Fibroblast of skin of scalp (primary cell): ENCODE data around the gene SSBP2.
"Not testable (repeated sequence)": the region's sequence is repeated elsewhere in the genome, so short reads cannot be mapped to it uniquely, and the experiment has no call there.

ENCODE experiments used
- DNase-seq: peaks from one replicate; pipeline ENCODE4 v3.0.0-alpha.2; 2013

Gene SSBP2

DNA sequence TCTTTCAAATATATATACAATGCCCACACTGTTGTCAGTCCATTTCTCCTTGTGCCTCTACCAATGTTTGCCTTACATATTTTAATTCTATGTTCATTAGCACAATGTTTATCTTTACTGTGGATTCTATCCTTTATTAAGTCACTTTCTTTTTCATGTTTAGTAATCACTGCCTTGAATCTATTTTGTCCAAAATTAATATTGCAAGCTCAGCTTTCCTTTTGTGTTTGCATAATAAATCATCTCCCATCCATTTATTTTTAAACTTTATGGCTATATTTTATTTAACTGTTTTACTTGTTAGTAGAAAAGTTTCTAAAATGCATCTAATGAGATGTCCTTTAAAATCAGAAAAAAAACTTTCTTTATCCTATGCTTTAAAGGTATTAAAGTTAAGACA lies 230.1 kb downstream of the SSBP2 start:
- no peak for DNase-seq

DNA sequence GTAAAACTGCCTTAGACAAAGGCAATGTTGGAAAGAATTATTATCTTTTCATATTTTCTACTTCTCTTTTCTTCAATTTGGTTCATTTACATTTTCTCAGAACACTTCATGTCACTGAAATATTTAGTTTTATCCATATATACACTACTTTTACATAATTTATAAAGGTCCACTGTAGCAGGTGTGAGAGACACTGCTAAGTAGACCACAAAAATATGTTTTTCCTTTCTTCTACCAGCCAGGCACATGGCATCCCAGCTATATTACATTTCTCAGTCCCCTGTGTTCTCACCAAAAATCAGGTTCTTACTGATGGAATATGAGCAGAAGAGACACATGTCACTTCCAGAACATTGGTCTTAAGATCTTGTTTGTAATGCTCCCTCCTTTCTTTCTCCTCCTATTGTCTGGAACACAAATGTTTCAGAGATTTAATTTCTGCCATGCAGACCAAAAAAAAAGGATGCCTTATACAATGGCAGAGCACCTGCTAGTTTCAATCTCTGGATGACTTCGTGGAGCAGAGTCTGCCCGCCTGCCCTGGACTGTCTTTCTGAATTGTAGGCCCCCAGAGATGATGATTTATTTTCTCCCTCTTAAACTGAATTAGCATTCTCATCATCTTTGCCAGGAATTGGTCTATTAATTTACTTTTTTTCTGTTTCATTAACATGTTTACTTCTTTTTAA lies 231.5 kb downstream of the SSBP2 start:
- no peak for DNase-seq

DNA sequence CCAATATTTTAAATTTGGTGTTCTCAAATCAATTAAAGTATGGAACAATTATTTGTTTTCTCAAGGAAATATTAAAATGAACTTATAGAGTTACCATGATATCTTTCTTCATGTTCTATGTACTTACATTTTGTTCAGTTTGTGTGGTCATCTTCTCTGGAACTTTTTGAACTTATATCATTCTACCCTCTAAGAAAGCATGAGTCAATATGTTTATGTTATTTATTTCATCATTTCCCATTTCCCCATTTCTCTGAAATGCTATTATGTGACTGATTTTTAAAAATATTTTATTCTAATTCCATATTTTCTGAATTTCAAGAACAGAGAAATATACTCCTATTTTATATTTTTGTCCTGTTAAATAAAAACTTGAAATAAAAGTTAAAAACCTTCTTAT lies 233.4 kb downstream of the SSBP2 start:
- peak; percentile 22 for DNase-seq

DNA sequence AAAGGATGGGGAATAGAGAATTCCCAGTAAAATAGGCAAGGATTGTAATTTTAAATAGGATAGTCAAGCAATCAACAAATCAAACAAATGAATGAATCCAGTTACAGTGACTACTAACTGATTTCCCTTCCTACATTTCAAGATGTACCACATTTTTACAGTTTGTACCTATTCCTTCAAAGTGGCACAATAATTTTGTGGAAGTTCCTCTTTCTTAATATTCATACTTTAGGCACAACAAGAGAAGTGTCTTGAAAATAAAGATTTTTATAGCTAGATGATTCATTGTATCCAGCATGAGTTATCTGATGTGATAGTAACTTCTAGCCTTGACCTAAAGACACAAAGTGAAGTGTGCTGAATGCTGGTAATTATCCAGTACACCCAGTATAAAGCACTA lies 234.8 kb downstream of the SSBP2 start:
- no peak for DNase-seq

DNA sequence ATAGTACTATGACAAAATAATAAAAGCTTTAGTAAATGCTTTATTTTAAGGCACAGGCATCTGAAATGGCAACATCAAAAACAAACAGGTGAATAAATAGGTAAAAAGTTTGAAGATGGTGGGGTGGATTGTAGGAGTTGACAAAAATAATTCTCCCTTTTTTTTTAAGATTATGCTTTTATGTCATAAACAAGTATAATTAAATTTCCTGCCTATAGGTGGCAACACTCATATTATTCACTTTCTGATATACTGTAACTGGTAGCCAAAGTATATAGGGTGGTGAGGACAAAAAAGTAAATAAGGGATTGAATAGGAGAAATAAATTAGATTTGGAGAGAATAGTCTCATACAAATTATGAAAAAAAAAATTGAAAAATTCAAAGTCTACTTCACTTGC lies 236.9 kb downstream of the SSBP2 start:
- peak; percentile 27 for DNase-seq

DNA sequence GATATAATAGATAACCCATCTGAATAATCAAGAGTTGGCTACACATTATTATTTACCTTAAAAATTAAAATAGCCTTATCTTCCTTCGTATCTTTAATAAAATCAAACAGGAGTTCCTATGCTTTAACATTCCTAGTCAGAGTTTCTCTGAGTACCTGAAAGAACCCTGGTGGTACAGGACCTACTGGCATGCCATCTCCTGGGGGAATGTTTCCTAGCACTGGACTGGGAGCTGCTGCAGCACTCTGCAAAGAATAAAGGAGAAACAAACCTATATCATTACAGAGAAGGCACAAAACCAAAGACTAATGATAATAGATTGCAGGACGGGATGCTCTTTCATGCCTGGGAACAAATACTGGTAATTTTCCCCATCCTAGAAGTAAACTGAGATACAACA lies 237.4 kb downstream of the SSBP2 start:
- no peak for DNase-seq

DNA sequence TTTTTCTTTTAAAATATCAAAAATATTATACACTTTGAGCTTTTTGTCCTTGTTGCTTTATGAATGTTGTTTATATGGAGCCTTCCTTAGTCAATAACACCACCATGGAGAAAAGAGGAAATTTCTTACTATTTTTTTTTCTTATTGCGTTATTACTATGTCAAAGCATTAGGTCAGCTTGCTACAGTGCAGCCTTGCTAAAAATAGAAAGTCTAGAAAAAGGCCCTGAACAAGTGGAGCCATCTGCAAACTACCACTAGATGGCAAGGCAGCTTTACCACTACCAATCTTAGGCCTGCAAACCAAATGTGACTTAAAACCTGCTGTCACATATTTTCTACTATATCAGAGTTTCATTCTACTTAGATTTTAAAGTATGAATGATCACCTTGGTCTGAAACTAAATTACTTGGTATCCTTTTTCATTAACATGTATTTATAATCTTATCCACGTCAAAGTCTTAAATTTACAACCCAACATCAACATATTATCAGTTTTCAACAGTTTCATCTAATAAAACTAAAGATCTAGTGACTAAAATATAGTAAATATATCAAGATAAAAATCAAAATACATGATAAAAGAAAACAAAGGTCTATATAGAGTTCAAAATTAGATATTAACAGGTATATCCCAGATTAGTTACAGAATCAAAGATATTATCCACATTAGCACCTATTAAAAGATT lies 243.9 kb downstream of the SSBP2 start:
- peak; percentile 85 for DNase-seq

DNA sequence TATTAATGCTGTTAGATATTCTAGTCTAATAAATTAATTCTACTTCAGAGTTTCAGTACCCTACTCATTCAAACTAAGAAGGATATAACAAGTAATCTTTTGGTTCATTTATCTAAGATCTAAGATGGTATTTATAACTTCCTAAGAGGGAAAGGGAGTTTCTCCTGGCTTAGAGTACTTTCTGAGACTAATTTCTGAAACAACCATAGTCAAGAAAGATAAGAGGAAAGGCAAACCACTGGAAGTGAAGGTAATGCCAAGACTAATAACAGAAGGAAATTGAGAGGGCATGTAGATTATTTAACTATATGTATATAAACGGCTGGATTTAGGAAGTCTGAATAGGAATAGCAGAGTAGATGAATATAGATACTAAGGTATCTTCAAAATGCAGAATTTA lies 244.5 kb downstream of the SSBP2 start:
- no peak for DNase-seq

DNA sequence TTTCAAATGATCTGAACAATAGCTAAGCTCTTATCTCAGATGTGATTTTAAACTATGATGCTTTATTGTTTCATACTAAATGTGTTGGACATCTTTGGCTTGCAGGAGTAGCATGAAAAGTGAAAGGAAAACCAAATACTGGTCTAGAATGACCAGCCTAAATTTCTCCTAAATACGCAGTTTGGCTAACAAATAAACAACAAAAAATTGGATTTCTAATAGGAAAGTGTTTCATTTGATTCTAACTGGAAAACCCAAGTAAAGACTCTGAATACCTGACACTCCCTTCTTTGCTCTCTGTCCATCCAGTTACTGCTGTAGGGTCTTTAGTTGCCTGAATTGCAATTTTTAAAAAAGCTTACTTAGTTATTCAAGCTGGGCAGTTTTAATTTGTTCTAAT lies 245.2 kb downstream of the SSBP2 start:
- no peak for DNase-seq

DNA sequence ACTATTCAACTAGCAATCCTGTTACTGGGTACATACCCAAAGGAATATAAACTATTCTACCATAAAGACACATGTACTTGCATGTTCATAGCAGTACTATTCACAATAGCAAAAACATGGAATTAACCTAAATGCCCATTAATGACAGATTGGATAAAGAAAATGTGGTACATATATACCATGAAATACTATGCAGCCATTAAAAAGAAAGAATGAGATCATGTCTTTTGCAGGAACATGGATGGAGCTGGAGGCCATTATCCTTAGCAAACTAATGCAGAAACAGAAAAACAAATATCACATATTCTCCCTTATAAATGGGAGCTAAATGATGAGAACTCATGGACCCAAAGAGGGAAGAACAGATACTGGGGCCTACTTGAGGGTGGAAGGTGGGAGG lies 247.3 kb downstream of the SSBP2 start:
- DNase-seq, result not testable (repeated sequence)

DNA sequence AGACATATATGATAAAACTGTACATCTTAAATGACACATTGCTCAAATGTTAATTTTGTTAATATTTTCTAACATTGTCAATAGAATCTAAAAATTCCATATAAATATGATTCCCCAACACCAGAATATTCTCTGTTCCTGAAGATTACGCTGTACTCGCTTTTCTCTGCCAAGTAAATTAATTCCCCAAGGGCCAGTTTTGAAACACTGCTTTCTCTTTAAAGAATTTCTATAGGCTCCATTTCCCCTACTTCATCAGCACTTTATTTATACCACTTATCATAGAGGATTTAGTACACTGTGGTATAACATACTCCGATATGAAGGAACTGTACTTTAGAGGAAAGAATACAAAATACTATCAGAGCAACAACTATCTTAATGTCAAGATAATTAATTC lies 255.6 kb downstream of the SSBP2 start:
- no peak for DNase-seq

DNA sequence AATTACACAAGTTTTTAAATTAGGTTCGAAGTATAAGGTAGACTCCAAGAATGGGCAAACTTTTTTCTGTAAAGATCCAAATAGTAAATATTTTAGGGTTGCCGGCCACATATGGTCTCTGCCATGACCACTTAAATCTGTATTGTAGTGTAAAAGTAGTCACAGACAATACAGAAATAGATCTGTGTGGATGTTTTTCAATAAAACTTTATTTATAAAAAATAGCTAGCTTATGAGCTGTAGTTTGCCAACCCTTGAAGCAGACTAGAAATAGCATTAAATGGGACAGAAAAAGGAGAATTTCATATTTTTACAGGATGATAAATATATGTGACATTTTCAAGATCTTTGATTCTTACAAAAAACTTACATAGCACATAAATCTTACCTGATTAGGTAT lies 262.0 kb downstream of the SSBP2 start:
- DNase-seq, result no peak

DNA sequence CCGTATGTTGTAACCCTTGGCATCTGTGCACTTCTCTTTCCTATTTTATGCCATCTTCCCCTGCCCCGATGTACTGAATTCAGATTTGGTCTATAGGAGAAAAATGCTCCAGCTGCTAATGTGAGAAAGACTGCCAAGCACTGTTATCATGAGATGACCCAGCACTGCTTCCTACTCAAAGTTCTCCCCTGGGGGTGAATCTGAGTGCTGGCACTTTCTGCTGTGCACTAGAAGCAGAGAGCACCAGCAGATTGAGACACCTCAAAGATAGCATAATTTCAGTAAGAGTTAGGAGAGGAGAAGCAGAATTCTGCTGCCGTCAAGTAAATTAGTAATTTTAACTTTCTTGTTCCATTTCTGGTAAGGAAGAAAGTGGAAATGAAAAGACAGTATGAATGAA lies 264.2 kb downstream of the SSBP2 start:
- DNase-seq, result no peak

DNA sequence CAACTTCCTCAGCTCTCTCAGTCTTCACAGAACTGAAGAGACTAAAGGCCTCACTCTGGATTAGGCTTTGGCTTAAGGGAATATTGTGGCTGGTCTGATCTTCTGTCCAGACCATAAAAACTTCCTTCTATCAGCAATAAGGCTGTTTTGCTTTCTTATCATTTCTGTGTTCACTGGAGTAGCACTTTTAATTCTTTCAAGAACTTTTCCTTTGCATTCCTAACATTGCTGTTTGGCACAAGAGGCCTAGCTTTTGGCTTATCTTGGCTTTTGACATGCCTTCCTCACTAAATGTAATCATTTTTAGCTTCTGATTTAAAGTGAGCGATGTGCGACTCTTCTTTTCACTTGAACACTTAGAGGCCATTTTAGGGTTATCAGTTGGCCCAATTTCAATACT lies 268.3 kb downstream of the SSBP2 start:
- DNase-seq, result peak; percentile 6

DNA sequence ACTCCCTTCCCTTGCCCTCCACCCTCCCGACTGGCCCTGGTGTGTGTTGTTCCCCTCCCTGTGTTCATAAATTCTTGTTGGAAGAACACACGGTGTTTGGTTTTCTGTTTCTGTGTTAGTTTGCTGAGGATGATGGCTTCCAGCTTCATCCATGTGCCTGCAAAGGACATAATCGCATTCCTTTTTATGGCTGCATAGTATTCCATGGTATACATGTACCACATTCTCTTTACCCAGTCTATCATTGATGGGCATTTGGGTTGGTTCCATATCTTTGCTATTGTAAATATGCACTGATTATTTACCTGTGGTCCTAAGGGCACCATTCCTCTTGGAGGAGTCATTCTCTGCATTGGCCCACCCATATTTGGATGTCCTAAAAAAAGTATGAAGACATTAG lies 277.5 kb downstream of the SSBP2 start:
- not testable (repeated sequence) for DNase-seq

DNA sequence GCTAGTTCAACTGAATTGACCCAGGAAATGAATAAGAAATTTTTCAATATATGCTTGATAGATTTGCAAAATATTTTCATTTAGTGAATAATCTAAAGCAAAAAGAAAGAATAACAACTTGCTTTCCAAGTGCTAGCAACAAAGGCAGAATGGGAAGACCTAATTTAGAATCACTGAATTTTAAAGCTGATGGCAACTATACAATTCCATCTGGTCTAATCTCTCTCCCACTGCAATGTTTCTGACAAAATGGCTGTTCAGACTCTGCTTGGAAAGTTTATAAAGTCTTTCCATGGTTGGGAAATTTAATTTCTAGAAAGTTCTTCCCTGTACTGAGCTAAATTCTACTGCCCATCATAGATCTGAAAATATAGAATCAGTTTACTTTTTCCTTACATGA lies 281.2 kb downstream of the SSBP2 start:
- no peak for DNase-seq

DNA sequence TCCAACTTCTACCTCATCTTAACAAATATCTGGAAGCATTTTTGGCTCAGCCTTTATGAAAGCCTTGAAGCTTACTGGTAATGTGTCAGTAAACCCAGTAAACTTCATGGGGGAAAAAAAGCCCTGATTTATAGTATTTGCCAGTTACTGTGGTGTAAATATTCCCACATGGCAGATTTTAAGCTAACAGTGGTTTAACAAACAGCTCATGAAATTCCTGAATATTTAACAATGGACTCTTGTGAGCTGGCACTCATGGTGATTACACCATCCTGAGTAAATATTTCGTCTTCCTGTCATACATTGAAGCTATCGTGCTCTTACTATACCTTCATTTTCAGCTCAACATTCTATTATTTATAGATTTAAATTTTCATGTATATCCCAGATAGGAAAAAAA lies 300.0 kb downstream of the SSBP2 start:
- peak; percentile 19 for DNase-seq

DNA sequence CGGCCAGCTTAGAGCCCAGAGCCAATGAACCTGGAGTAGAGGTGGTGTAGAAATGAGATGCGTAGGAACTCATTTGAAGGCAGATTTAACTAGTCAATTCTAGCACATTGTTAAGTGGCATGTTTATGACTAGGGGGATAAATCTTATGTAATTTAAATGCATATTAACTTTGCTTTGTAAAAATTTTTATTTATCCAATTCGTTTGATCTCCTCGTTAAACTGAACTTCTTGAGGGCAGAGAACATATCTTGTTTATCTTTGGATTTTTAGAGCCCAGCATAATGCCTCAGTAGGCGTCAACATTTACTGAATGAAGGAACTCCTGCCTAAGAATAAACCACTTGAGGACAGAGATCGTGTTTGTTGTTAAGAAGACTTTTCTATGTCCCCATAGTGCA lies 315.9 kb downstream of the SSBP2 start:
- DNase-seq, result no peak

DNA sequence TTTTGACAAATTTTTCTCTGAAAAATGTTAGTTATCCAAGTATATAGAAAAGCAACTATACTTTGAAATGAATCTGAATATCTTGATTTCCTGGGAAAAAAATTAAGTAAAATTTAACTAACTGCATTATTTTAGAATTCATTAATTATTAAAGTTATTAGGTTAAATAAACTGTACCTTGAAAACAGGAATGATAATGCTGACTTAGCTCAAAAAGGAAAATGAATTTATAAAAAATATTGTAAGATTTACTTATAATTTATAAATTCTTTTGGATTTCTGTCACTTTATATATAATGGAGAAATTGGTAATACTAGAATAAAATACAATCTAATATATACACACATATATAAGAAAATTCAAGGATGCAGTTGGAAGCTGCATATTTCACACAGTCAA lies 320.9 kb downstream of the SSBP2 start:
- no peak for DNase-seq

DNA sequence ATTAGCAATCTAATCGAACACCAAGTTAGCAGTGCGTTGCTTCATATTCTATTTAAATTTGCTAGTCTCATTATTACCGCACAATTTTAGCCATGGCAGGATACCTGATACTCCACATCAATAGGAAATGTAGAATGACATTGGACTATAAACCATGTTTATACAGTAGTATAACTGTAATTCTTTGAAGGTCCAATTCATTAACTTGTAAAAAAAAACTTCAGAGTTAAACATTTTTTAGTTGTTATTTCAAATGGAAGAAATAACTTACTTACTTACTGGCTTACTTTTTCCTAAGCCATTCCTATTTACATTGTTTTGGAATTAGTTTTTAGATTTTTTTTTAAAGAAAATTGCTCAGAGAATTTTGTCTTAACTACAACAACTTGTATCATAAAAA lies 321.5 kb downstream of the SSBP2 start:
- no peak for DNase-seq

DNA sequence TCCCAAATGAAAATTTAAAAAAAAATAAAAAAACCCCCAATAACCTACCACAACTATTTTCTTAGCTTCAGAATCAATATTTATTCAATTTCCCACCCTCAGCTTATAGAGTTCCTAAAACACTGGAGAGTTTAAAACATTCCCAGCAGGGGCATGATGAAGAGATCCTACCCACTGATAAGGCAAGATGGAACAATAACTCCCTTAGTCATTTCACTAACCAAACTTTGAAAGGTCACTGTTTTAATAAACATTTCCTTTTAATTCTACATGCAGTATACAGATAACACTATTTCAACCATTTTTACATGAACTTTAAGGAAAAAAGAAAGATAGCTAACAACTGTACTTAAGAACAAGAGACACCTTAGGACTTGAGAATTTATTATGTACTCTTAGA lies 322.0 kb downstream of the SSBP2 start:
- DNase-seq, result no peak

DNA sequence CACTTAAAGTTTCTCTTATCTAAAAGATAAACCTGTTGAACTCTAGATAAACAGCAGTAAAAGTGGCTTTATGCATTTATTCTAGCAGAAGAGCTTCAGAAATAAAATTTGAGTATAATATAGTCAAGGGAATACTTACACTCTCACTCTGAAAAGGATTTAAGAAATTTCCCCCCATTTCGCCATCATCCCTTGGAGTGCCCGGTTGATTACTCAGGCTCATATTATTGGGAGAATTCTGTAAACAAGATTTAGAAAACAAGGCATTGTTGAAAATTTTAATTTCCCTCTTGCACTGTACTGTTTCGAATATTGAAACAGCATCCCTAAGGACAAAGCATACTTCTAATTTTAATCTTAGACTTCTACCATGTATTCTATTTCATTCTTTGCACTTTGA lies 322.5 kb downstream of the SSBP2 start:
- DNase-seq, result no peak

DNA sequence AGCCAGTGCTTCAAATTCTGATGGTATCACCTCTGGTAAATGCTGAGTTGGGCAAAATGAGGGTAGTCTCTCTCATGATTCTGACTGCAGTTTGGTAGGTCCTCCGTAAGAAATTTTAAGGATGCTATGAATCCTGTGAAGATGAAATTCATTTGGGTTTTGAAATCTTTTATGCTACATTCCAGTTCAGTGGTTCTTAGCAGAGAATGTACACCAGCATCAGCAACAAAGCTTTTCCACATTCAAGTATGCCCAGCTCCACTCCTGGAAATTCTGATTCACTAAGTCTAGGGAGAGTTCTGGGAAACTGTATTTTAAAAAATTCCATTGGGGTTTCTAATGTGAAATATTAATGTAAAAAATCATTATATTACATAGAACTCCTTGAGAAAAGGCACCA lies 323.3 kb downstream of the SSBP2 start:
- DNase-seq, result peak; percentile 38

DNA sequence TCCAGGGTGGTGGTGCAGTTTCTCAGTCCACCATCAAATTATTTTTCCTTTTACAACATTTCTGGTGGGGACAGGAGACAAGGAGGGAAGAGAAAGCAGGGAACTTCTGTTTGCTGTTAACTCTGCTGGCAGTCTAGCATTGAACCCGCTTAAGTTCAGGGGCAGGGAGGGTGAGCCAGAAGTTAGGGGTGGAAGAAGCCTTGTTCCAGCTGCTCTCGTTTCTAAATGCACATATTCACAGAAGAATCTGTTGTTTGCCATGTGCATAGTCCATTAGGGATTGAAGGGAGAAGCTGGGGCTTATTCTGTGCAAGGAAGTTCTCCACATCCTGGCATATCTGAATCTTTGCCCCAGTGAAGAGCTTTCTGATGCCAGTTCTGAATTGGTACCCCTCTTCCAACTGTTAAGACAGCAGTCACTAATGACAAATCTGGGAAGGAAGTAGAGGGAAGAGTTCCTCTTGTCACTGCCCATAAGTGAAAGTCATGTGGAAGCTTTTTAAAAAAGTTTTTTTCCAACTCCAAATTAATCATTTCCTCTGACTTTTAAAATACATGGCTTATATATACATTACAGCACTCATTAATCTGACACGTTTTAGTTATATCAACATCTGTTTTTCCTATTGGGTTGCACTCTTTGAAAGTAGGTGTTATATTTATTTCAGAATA lies 324.4 kb downstream of the SSBP2 start:
- no peak for DNase-seq
